Measurements from ENCODE around the gene AIMP1.

The AIMP1 gene

GRCh38 chr4:106338671-106339070, 22.3 kb downstream of the AIMP1 start:
- no peak for TF ChIP-seq CTCF (IDR thresholded peaks at IDR 0.05; ENCODE audit: extremely low read depth, missing control alignments)
- DNase-seq (ENCODE audit: low spot score): no peak

- no peak for TF ChIP-seq CTCF (IDR thresholded peaks at IDR 0.05; ENCODE audit: extremely low read depth, missing control alignments)
- DNase-seq (ENCODE audit: low spot score): no peak
These were observed 23.1 kb downstream of the AIMP1 start for GRCh38 chr4:106339431-106339830.

- no peak for TF ChIP-seq CTCF (IDR thresholded peaks at IDR 0.05; ENCODE audit: extremely low read depth, missing control alignments)
- DNase-seq (ENCODE audit: low spot score): no peak
These were observed 24.4 kb downstream of the AIMP1 start for GRCh38 chr4:106340774-106341173.

GRCh38 chr4:106343865-106344646, 27.7 kb downstream of the AIMP1 start:
- no peak for TF ChIP-seq CTCF (IDR thresholded peaks at IDR 0.05; ENCODE audit: extremely low read depth, missing control alignments)
- no peak for DNase-seq (ENCODE audit: low spot score)

- DNase-seq (ENCODE audit: low spot score): no peak
- no peak for TF ChIP-seq CTCF (IDR thresholded peaks at IDR 0.05; ENCODE audit: extremely low read depth, missing control alignments)
These were observed 28.3 kb downstream of the AIMP1 start for GRCh38 chr4:106344647-106344970.

- DNase-seq (ENCODE audit: low spot score): no peak
- TF ChIP-seq CTCF (IDR thresholded peaks at IDR 0.05; ENCODE audit: extremely low read depth, missing control alignments): no peak
These were observed 30.8 kb downstream of the AIMP1 start for GRCh38 chr4:106347167-106347566.

GRCh38 chr4:106351016-106351415, 34.7 kb downstream of the AIMP1 start:
- no peak for DNase-seq (ENCODE audit: low spot score)
- TF ChIP-seq CTCF (IDR thresholded peaks at IDR 0.05; ENCODE audit: extremely low read depth, missing control alignments): no peak
